HG02938 (cell line): ENCODE measurements around the gene MS4A13.
"Not testable (repeated sequence)": the region's sequence is repeated elsewhere in the genome, so short reads cannot be mapped to it uniquely, and the experiment has no call there.

ENCODE experiments used
- ATAC-seq: cut with Tn5 transposase; IDR thresholded peaks from one replicate; pipeline ENCODE4 v1.9.1; 2021; ENCODE audit warnings: mild to moderate bottlenecking, moderate library complexity; ENCODE audit not compliant: unreplicated experiment

Gene MS4A13

GRCh38 chr11:60515144-60515855 lies at the start of gene MS4A13:
TSS of gene MS4A13 (plus strand) at chr11:60515392. CDS start at chr11:60518084, 2,692 bp downstream.
- ATAC-seq, result no peak

GRCh38 chr11:60468829-60469228 lies 46.4 kb upstream of the MS4A13 start:
- no peak for ATAC-seq

- no peak for ATAC-seq
These were observed 45.5 kb upstream of the MS4A13 start for GRCh38 chr11:60469723-60470122.

GRCh38 chr11:60477035-60477445 lies 38.2 kb upstream of the MS4A13 start:
- ATAC-seq, result peak; percentile 54

GRCh38 chr11:60482361-60482760 lies 32.8 kb upstream of the MS4A13 start:
- peak; percentile 44 for ATAC-seq

- peak; percentile 98 for ATAC-seq
These were observed 29.2 kb upstream of the MS4A13 start for GRCh38 chr11:60485987-60486386.

GRCh38 chr11:60492488-60493009 lies 22.6 kb upstream of the MS4A13 start, which contains the start of gene MS4A12:
TSS of gene MS4A12 (plus strand) at chr11:60492778. CDS start at chr11:60497319, 4,541 bp downstream.
- no peak for ATAC-seq

- no peak for ATAC-seq
These were observed 21.7 kb upstream of the MS4A13 start for GRCh38 chr11:60493454-60493853.

- ATAC-seq, result peak; percentile 24
These were observed 16.8 kb upstream of the MS4A13 start for GRCh38 chr11:60498399-60498798.

GRCh38 chr11:60498853-60499252 lies 16.3 kb upstream of the MS4A13 start:
- ATAC-seq, result peak; percentile 50

- ATAC-seq, result no peak
These were observed 14.8 kb upstream of the MS4A13 start for GRCh38 chr11:60500276-60500910.

- peak; percentile 43 for ATAC-seq
These were observed 12.9 kb upstream of the MS4A13 start for GRCh38 chr11:60502221-60502775.

GRCh38 chr11:60504219-60504905 lies 10.8 kb upstream of the MS4A13 start:
- no peak for ATAC-seq

- ATAC-seq, result not testable (repeated sequence)
These were observed 5.6 kb upstream of the MS4A13 start for GRCh38 chr11:60509609-60510008.

- not testable (repeated sequence) for ATAC-seq
These were observed 5.0 kb upstream of the MS4A13 start for GRCh38 chr11:60510209-60510608.

GRCh38 chr11:60511393-60511792 lies 3.8 kb upstream of the MS4A13 start:
- ATAC-seq, result no peak

GRCh38 chr11:60512651-60513225 lies 2.5 kb upstream of the MS4A13 start:
- no peak for ATAC-seq

GRCh38 chr11:60513496-60514460 lies 1.4 kb upstream of the MS4A13 start:
- no peak for ATAC-seq

- no peak for ATAC-seq
These were observed 13.3 kb downstream of the MS4A13 start for GRCh38 chr11:60528465-60528864.

- ATAC-seq, result no peak
These were observed 13.7 kb downstream of the MS4A13 start for GRCh38 chr11:60528934-60529333.
